Fibroblast of the aortic adventitia (primary cell): ENCODE measurements around the gene GCHFR. TPM values are rescaled to one million over a fixed set of nuclear protein-coding genes. Genes with fewer than 3 reads are reported as not detected.
A peak's percentile ranks its signal among the peaks of the same experiment; 100 is the strongest.

Source experiments
- DNase-seq: peaks from one replicate; pipeline ENCODE4 v3.0.0-alpha.2; 2010; ENCODE audit warnings: low read depth
- H3K4me3 ChIP-seq: 2 replicates; pipeline ENCODE4 v1.5.1; 2011; ENCODE audit warnings: low read depth, mild to moderate bottlenecking, control low read depth, low read length, moderate library complexity
- total RNA-seq: library from RNA; depleted of rRNA; stranded (reverse); fragments of >200 nt; gene quantifications from 2 replicates; pipeline ENCODE4 v1.2.3, GENCODE V29; 2012; ENCODE audit warnings: low replicate concordance
- TF ChIP-seq, protein P1 (sequence below): IDR thresholded peaks from 2 replicates; pipeline ENCODE4 v1.5.1; 2011; ENCODE audit warnings: mild to moderate bottlenecking, low read length, control low read depth, inconsistent platforms; ENCODE audit not compliant: insufficient read depth

Gene GCHFR
- total RNA-seq, 1 donor: 2.0 TPM

DNA sequence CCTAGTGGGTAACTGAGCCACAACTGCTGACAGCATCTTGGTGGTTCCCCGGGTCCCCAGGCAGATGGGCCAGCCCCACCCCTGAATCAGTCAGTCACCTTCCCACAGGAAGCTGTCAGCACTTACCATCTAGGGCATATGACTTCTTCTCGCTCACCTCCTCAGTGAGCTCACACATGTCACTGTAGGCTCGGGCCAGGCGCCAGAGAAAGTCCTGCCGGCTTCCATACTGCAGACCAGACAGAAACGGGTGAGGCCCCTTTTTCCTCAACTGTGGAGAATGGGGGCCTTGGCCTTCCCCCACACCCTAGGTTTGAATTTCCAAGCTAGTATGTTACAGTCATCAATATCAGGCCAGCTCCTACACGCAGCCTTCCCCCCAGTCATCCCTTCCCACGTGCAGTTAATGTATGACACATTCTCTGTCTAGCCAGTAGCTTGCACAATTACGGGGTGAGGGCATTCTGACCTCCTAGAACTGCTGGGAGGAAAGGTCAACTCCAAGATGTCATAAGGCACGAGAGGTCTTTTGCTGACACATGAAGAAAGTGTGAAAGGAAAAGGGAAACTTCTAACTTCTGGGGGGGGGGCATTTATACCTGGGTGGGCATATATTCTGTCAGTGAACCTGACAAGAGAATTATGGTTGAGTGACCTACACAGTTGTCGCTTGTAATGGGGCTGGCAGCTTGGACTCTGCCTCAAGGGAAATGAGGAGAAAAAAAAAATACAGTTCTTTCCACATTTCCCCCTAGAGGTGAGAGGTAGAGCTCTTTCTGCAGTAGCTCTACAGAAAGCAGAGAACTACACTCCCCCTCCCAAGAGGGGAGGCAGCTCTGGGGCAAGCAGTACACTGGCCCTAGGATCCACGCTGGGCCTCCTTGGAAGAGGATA lies 19.7 kb upstream of the GCHFR start:
- TF ChIP-seq, protein P1, sequence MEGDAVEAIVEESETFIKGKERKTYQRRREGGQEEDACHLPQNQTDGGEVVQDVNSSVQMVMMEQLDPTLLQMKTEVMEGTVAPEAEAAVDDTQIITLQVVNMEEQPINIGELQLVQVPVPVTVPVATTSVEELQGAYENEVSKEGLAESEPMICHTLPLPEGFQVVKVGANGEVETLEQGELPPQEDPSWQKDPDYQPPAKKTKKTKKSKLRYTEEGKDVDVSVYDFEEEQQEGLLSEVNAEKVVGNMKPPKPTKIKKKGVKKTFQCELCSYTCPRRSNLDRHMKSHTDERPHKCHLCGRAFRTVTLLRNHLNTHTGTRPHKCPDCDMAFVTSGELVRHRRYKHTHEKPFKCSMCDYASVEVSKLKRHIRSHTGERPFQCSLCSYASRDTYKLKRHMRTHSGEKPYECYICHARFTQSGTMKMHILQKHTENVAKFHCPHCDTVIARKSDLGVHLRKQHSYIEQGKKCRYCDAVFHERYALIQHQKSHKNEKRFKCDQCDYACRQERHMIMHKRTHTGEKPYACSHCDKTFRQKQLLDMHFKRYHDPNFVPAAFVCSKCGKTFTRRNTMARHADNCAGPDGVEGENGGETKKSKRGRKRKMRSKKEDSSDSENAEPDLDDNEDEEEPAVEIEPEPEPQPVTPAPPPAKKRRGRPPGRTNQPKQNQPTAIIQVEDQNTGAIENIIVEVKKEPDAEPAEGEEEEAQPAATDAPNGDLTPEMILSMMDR: peak; percentile 14
- H3K4me3 ChIP-seq: no peak overlapping the region
- DNase-seq: peak; percentile 56

DNA sequence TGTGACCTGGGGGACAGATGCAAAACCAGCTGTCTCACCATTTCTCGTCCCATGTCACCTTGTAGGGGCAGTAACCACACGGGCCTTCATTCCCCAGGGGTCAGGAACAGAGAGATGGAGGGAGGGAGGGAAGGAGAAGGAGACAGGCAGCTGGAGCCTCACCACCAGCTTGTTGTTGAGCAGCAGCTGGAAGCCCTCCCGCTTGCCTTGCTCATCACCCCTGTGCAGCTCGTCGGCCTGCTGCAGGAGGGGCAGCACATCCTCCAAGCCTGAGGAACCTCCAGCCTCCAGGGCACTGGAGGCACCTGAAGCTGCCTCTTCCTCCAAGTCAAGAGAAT lies 19.1 kb upstream of the GCHFR start:
- no peak for DNase-seq
- TF ChIP-seq, protein P1: no peak
- H3K4me3 ChIP-seq: no peak overlapping the region

DNA sequence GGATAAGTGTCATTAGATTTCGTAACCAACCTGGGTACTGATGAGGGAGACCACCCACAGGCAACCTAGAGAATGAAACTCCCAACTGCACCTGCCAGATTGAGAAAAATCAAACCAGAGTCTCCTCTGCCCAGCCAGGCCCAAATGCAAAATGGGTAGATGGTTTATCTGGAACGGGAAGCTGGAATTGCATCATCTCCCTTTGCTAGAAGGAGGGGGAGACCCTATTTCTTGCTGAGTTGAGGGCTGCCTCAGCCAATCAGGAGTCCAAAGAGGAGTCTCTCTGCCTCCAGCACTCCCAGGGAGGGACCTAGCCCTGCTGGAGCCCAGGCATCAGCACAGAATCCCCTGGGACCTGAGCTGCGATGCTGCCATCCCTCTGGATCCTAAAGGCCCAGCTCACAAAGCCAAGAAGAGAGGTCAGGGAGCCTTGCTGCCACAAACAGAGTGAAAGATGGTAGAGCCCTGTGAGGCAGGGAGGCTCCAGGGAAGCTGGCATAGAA lies 16.9 kb upstream of the GCHFR start:
- TF ChIP-seq, protein P1: no peak
- H3K4me3 ChIP-seq: no peak overlapping the region
- DNase-seq: peak; percentile 90

DNA sequence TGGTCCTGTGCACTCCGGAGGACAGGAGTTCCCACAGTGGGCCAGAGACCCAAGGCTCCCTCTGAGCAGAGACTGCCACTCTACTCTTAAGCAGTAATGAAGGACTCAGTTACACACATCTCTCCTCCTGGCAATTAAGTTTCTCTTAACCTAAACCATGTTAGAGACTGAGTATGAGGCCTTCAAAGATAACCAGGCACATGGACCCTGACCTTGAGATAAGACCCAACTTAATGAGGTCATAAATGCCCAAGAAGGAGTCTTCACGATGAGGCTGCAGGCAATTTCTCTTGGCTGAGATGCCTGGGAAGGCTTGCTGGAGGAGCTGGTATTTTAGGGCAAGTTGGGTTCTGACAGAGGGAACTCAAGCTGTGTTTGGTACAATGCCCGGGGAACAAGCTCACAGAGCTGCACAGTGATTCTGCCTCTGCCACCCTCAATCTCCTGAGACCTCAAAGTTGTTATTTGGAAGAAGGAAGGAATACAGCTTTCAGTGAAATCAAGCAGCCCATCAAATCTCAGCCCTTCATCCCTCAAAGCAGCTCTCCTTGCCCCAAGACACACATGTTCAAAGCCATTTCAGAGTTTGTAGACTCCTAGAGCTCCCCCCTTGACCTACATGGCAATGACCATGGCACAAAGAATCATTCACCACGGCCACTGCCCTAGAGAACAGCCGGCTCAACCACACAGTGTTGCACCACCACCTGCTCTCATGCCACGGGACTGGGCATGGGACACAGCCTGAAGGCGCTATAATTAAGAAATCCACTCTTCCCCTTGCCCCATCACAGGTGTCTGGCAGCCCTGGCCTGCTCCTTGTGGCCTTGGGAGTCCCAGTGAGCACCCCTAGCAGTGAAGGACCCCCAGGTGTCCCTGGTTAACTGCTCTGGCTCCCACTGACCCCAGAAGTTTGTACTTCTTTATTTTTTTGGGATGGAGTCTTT lies 15.9 kb upstream of the GCHFR start:
- DNase-seq: no peak
- TF ChIP-seq, protein P1: no peak
- H3K4me3 ChIP-seq: no peak overlapping the region

DNA sequence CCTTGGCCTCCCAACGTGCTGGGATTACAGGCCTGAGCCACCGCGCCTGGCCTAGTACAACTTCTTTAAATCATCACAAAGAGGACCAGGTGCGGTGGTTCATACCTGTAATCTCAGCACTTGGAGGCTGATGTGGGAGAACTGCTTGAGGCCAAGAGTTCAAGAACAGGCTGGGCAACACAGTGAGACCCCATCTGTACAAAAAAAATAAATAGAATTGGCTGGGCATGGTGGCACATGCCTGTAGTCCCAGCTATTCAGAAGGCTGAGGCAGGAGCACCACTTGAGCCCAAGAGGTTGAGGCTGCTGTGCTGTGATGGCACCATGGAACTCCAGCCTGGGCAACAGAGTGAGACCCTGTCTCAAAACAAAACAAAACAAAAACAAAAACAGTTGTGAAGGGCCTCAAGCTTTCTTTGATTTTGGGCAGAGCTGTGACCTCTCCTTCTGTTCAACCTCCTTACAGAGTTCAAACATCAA lies 14.7 kb upstream of the GCHFR start:
- TF ChIP-seq, protein P1: no peak
- no peak overlapping the region for H3K4me3 ChIP-seq
- no peak for DNase-seq

DNA sequence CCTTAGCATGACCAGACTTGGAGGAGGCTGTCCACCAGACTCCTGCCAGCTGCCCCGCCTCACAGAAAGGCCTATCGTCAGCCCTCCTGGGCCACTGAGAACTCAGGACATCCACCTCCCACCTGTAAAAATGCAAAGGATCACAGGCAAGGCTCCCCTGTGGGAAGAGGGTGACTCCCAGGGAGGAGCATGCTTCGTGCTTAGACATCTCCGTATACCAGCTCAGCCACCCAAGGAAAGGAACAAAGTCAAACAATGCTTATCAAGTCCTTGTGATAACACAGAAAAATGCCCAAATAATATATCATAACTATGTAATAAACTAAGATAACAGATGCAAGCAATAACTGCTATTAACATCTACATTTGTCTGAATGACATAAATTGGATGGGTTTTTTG lies 13.0 kb upstream of the GCHFR start:
- no peak for DNase-seq
- TF ChIP-seq, protein P1: no peak

More for the DNA sequence above, 13.0 kb upstream of the GCHFR start:
- H3K4me3 ChIP-seq: no peak overlapping the region
